ENCODE measurements around the gene C19orf25. TPM values are rescaled to one million over a fixed set of nuclear protein-coding genes. Genes with fewer than 3 reads are reported as not detected.

Gene C19orf25
- total and polyA plus RNA-seq, 2 of the 13 experiments (the other 11 are each of a cell fraction or from before 2014, with no cell fraction given), result 14.2 to 32.4 TPM

DNA sequence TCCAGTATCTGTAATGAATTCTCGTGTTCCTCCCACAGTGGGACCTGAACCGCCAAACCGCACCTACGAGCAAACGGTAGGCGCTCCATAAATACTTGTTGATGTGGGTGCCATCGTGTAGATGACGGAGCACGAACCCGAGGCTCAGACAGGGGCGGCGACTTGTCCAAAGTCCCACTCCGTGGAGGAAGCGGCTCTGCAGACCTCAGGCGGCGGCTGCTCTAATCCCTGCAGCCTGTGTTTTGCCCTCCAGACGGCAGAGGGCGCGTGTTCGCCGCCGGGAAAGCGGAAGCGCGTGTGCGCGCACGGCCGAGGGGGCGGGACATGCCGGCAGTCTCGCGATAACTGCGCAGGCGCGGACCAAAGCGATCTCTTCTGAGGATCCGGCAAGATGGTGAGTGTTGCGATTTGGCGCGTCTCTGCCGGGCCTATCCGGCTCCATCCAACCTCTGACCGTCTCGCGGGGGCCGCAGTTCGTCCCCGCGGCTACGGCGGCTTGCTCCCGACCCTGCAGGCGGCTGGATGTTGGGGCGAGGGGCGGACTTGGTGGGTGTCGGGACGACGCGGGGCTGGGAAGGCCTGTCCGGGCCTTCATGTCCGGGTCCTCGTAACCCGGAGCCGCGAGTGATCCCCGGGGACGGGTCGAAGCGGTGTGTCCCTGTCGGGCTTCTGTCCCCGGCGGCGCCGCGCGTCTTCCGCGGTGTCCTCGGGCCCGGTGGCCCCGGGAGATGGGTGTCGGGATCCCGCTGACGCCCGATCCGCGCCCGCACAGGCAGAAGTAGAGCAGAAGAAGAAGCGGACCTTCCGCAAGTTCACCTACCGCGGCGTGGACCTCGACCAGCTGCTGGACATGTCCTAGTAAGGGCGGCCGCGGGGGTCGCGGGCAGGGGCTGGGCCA is 40.7 kb downstream of the C19orf25 start, which contains the start of gene RPS15 (continued):
- peak; percentile 72; the same call in 1 of the 2 replicates for TF ChIP-seq ZKSCAN1 (IDR thresholded peaks at IDR 0.05; ENCODE audit: low read length)
- peak; percentile 51; the same call in 1 of the 2 replicates for TF ChIP-seq SIX1 (CRISPR knock-in tag; IDR thresholded peaks at IDR 0.05; ENCODE audit: borderline replicate concordance)
- TF ChIP-seq KDM6A (CRISPR knock-in tag; IDR thresholded peaks at IDR 0.05; ENCODE audit: low read depth), result peak; percentile 23; the same call in 1 of the 2 replicates
- peak; percentile 90 for TF ChIP-seq ZBTB33 (CRISPR knock-in tag; IDR thresholded peaks at IDR 0.05)
- TF ChIP-seq KLF15 (CRISPR knock-in tag; IDR thresholded peaks at IDR 0.05; ENCODE audit: borderline replicate concordance), result peak; percentile 87; the same call in 1 of the 2 replicates
- TF ChIP-seq, protein P1, sequence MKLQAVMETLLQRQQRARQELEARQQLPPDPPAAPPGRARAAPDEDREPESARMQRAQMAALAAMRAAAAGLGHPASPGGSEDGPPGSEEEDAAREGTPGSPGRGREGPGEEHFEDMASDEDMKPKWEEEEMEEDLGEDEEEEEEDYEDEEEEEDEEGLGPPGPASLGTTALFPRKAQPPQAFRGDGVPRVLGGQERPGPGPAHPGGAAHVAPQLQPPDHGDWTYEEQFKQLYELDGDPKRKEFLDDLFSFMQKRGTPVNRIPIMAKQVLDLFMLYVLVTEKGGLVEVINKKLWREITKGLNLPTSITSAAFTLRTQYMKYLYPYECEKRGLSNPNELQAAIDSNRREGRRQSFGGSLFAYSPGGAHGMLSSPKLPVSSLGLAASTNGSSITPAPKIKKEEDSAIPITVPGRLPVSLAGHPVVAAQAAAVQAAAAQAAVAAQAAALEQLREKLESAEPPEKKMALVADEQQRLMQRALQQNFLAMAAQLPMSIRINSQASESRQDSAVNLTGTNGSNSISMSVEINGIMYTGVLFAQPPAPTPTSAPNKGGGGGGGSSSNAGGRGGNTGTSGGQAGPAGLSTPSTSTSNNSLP (IDR thresholded peaks at IDR 0.05; ENCODE audit: low read depth, low read length), result peak; percentile 60; the same call in 1 of the 2 replicates
- peak; percentile 83; the same call in 1 of the 2 replicates for TF ChIP-seq ZNF546 (CRISPR knock-in tag; conservative IDR thresholded peaks at IDR 0.05)
- peak; percentile 60; the same call in 1 of the 2 replicates for TF ChIP-seq FOXK2 (IDR thresholded peaks at IDR 0.05)
- 0 out of 2 replicates have a peak, but pooled peaks have one; percentile 47 for TF ChIP-seq HNRNPUL1 (IDR thresholded peaks at IDR 0.05; ENCODE audit: low read depth, low read length)
- TF ChIP-seq CREBL2 (CRISPR knock-in tag; IDR thresholded peaks at IDR 0.05; ENCODE audit: borderline replicate concordance), result 0 out of 2 replicates have a peak, but pooled peaks have one; percentile 29
- TF ChIP-seq PLSCR1 (CRISPR knock-in tag; IDR thresholded peaks at IDR 0.05; ENCODE audit: borderline replicate concordance), result no peak
- peak; percentile 90 for TF ChIP-seq ZNF678 (CRISPR knock-in tag; IDR thresholded peaks at IDR 0.05)
- TF ChIP-seq ZSCAN9 (CRISPR knock-in tag; IDR thresholded peaks at IDR 0.05; ENCODE audit: borderline replicate concordance), result peak; percentile 92; the same call in 1 of the 2 replicates
- peak; percentile 51; the same call in 1 of the 2 replicates for TF ChIP-seq NCOR1 (IDR thresholded peaks at IDR 0.05; ENCODE audit: borderline replicate concordance, low read length)
- peak; percentile 66 for TF ChIP-seq HCFC1 (IDR thresholded peaks at IDR 0.05; ENCODE audit: low read depth, low read length)
- TF ChIP-seq ZFY (CRISPR knock-in tag; IDR thresholded peaks at IDR 0.05), result peak; percentile 100
- TF ChIP-seq SRF (IDR thresholded peaks at IDR 0.05; ENCODE audit: low read depth, low read length), result no peak
- peak; percentile 97 for TF ChIP-seq SP4 (CRISPR knock-in tag; IDR thresholded peaks at IDR 0.05)
- peak; percentile 89 for TF ChIP-seq YY1 (IDR thresholded peaks at IDR 0.05; ENCODE audit: insufficient read depth, insufficient replicate concordance, low read depth, low read length)
- peak; percentile 68 for TF ChIP-seq ZNF430 (CRISPR knock-in tag; IDR thresholded peaks at IDR 0.05)
- TF ChIP-seq PAWR (CRISPR knock-in tag; IDR thresholded peaks at IDR 0.05; ENCODE audit: borderline replicate concordance), result 0 out of 2 replicates have a peak, but pooled peaks have one; percentile 81
- peak; percentile 85; the same call in 1 of the 2 replicates for TF ChIP-seq RNF2 (conservative IDR thresholded peaks at IDR 0.05; ENCODE audit: low read depth)
- TF ChIP-seq, protein P2, sequence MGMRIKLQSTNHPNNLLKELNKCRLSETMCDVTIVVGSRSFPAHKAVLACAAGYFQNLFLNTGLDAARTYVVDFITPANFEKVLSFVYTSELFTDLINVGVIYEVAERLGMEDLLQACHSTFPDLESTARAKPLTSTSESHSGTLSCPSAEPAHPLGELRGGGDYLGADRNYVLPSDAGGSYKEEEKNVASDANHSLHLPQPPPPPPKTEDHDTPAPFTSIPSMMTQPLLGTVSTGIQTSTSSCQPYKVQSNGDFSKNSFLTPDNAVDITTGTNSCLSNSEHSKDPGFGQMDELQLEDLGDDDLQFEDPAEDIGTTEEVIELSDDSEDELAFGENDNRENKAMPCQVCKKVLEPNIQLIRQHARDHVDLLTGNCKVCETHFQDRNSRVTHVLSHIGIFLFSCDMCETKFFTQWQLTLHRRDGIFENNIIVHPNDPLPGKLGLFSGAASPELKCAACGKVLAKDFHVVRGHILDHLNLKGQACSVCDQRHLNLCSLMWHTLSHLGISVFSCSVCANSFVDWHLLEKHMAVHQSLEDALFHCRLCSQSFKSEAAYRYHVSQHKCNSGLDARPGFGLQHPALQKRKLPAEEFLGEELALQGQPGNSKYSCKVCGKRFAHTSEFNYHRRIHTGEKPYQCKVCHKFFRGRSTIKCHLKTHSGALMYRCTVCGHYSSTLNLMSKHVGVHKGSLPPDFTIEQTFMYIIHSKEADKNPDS (CRISPR knock-in tag; IDR thresholded peaks at IDR 0.05), result no peak
